Measurements from ENCODE around the gene CCNQ.

DNA sequence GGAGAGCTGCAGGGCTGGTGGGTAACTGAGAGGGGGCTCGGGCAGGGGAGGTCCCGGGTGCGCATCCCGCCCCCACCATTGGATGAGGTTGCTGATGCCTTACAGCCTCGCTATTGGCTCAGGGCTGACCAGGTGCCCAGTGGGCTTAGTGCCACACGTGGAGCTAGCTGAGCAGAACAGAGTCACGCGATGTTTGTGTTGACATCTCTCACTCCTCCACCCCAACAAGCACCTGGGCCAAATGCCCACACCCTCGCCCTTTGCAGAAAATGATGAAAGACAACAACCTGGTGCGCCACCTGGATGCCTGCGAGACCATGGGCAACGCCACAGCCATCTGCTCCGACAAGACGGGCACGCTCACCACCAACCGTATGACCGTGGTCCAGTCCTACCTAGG lies 49.7 kb downstream of the CCNQ start:
- TF ChIP-seq, protein P1, sequence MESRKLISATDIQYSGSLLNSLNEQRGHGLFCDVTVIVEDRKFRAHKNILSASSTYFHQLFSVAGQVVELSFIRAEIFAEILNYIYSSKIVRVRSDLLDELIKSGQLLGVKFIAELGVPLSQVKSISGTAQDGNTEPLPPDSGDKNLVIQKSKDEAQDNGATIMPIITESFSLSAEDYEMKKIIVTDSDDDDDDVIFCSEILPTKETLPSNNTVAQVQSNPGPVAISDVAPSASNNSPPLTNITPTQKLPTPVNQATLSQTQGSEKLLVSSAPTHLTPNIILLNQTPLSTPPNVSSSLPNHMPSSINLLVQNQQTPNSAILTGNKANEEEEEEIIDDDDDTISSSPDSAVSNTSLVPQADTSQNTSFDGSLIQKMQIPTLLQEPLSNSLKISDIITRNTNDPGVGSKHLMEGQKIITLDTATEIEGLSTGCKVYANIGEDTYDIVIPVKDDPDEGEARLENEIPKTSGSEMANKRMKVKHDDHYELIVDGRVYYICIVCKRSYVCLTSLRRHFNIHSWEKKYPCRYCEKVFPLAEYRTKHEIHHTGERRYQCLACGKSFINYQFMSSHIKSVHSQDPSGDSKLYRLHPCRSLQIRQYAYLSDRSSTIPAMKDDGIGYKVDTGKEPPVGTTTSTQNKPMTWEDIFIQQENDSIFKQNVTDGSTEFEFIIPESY (IDR thresholded peaks at IDR 0.05), result no peak
- TF ChIP-seq, protein P2, sequence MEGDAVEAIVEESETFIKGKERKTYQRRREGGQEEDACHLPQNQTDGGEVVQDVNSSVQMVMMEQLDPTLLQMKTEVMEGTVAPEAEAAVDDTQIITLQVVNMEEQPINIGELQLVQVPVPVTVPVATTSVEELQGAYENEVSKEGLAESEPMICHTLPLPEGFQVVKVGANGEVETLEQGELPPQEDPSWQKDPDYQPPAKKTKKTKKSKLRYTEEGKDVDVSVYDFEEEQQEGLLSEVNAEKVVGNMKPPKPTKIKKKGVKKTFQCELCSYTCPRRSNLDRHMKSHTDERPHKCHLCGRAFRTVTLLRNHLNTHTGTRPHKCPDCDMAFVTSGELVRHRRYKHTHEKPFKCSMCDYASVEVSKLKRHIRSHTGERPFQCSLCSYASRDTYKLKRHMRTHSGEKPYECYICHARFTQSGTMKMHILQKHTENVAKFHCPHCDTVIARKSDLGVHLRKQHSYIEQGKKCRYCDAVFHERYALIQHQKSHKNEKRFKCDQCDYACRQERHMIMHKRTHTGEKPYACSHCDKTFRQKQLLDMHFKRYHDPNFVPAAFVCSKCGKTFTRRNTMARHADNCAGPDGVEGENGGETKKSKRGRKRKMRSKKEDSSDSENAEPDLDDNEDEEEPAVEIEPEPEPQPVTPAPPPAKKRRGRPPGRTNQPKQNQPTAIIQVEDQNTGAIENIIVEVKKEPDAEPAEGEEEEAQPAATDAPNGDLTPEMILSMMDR (IDR thresholded peaks at IDR 0.05; ENCODE audit: low read depth, low read length, missing input control), result no peak
- no peak for TF ChIP-seq TAF1 (conservative IDR thresholded peaks at IDR 0.05)
- TF ChIP-seq JUND (IDR thresholded peaks at IDR 0.05), result no peak
- no peak for TF ChIP-seq GABPA (IDR thresholded peaks at IDR 0.05 in 1 of 2, conservative IDR thresholded peaks at IDR 0.05 in 1 of 2)
- no peak for TF ChIP-seq SP1 (IDR thresholded peaks at IDR 0.05)
- TF ChIP-seq REST (IDR thresholded peaks at IDR 0.05), result no peak
- TF ChIP-seq FOXA2 (IDR thresholded peaks at IDR 0.05), result no peak
- TF ChIP-seq MAX (IDR thresholded peaks at IDR 0.05), result no peak
- TF ChIP-seq RAD21 (IDR thresholded peaks at IDR 0.05), result no peak
- no peak for TF ChIP-seq YY1 (IDR thresholded peaks at IDR 0.05)
- no peak for TF ChIP-seq EGR1 (IDR thresholded peaks at IDR 0.05; ENCODE audit: low read depth in 2 of 2)
- TF ChIP-seq, protein P3, sequence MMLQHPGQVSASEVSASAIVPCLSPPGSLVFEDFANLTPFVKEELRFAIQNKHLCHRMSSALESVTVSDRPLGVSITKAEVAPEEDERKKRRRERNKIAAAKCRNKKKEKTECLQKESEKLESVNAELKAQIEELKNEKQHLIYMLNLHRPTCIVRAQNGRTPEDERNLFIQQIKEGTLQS (IDR thresholded peaks at IDR 0.05), result no peak

All from liver (tissue), 3 donors.